ENCODE measurements around the gene SLC12A3. TPM values are rescaled to one million over a fixed set of nuclear protein-coding genes. Genes with fewer than 3 reads are reported as not detected.
A peak's percentile ranks its signal among the peaks of the same experiment; 100 is the strongest.

SLC12A3 gene
- total RNA-seq, 1 donor from 2014 or later, result 5.0 TPM

GRCh38 chr16:56915336-56916119 lies 50.5 kb downstream of the SLC12A3 start:
- no peak for TF ChIP-seq CTCF (IDR thresholded peaks at IDR 0.05)
- Mint-ChIP-seq H3K36me3 (ENCODE audit: low read depth) (no peaks in the 10 kb centered on the region), H3K27me3 (no peaks in the 10 kb centered on the region), H3K9me3 (peaks cover 3% of the 10 kb centered on the region), H3K4me3 (no peak overlapping the region), H3K4me1 (peaks cover 99% of the 10 kb centered on the region), H3K27ac (peak overlapping the region; percentile 96)
- ATAC-seq (ENCODE audit: low read depth), result no peak
- ChIA-PET POLR2A (interaction anchor here (20.0 kb wide), 1 partner anchor 22 kb away, joined by 795 read pairs; the partner anchor contains the start of gene HERPUD1), CTCF (interaction anchor here (1.1 to 1.6 kb wide), 2 partner anchors 47 to 49 kb away, joined by 3 read pairs; no protein-coding TSS in a partner anchor)
- intact Hi-C loops (cut with micrococcal nuclease), result loop anchor here (2.0 kb wide), 1 partner anchor 45 kb away; no protein-coding TSS in a partner anchor
- DNase-seq, result no peak

- POLR2A ChIA-PET, result interaction anchor here (0.5 to 20.0 kb wide), 6 partner anchors 21 to 125 kb away, joined by 3 to 795 read pairs (median 4); partner anchors contain the start of gene HERPUD1
- no peaks in the 10 kb centered on the region for H3K27me3 Mint-ChIP-seq
- H3K36me3 Mint-ChIP-seq (ENCODE audit: low read depth), result no peaks in the 10 kb centered on the region
- peaks cover 95% of the 10 kb centered on the region for H3K4me1 Mint-ChIP-seq
- DNase-seq (peak; percentile 43), ATAC-seq (ENCODE audit: low read depth) (peak; percentile 56)
- peak overlapping the region; percentile 96 for H3K27ac Mint-ChIP-seq
- intact Hi-C loops (cut with micrococcal nuclease), result loop anchor here (1.0 to 2.0 kb wide), 3 partner anchors 15 to 46 kb away; no protein-coding TSS in a partner anchor
- CTCF ChIA-PET, result interaction anchor here (0.6 to 1.2 kb wide), 3 partner anchors 14 to 35 kb away, joined by 3 to 4 read pairs (median 4); no protein-coding TSS in a partner anchor
- H3K9me3 Mint-ChIP-seq, result peaks cover 3% of the 10 kb centered on the region
- TF ChIP-seq CTCF (IDR thresholded peaks at IDR 0.05), result no peak
- H3K4me3 Mint-ChIP-seq, result peak overlapping the region; percentile 72
These were observed 51.8 kb downstream of the SLC12A3 start for GRCh38 chr16:56916571-56917403.

DNA sequence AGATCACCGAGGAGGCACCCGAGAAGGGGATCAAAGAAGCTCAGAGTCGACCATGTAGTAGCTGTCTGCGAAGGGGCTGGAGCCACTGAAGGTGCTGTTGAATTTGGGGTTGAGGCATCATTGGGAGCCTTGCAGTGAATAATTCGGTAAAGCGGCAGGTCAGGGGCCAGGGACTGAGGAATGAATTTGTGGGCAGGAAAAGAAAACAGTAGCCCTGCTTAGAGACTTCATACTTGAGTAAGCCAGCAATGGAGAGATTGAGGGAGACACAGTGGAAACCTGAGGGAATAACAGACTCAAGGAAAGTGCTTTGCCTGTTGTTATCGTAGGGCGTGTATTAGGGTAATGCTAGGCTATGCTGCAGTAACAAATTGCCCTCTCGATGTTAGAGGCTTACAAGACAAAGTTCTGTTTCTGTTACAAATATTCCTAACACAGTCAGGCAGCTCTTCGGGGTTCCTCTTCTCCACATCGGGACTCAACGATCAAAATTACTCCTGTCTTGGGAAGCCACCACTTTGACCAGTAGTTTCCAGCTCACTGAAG lies 53.5 kb downstream of the SLC12A3 start:
- peaks cover 80% of the 10 kb centered on the region for H3K4me1 Mint-ChIP-seq
- no peak for TF ChIP-seq CTCF (IDR thresholded peaks at IDR 0.05)
- DNase-seq (no peak), ATAC-seq (ENCODE audit: low read depth) (no peak)
- POLR2A ChIA-PET, result interaction anchor here (0.5 to 20.0 kb wide), 9 partner anchors 11 to 62 kb away, joined by 3 to 795 read pairs (median 5); partner anchors contain the start of gene HERPUD1
- peak overlapping the region; percentile 61 for H3K4me3 Mint-ChIP-seq
- H3K27me3 Mint-ChIP-seq, result no peaks in the 10 kb centered on the region
- peak overlapping the region; percentile 96 for H3K27ac Mint-ChIP-seq
- H3K36me3 Mint-ChIP-seq (ENCODE audit: low read depth), result no peaks in the 10 kb centered on the region
- CTCF ChIA-PET, result interaction anchor here (1.0 to 2.4 kb wide), 4 partner anchors 13 to 72 kb away, joined by 3 to 13 read pairs (median 3); partner anchors contain the start of gene HERPUD1
- peaks cover 3% of the 10 kb centered on the region for H3K9me3 Mint-ChIP-seq
- intact Hi-C loops (cut with micrococcal nuclease), result no loop called here

GRCh38 chr16:56919099-56919800 lies 54.2 kb downstream of the SLC12A3 start:
- no peaks in the 10 kb centered on the region for H3K27me3 Mint-ChIP-seq
- ChIA-PET CTCF (interaction anchor here (1.0 to 2.4 kb wide), 4 partner anchors 12 to 73 kb away, joined by 3 to 13 read pairs (median 5); partner anchors contain the start of gene HERPUD1), POLR2A (interaction anchor here (0.5 to 20.0 kb wide), 7 partner anchors 8 to 625 kb away, joined by 3 to 795 read pairs (median 6); partner anchors contain the start of gene HERPUD1)
- peaks cover 3% of the 10 kb centered on the region for H3K9me3 Mint-ChIP-seq
- H3K36me3 Mint-ChIP-seq (ENCODE audit: low read depth), result no peaks in the 10 kb centered on the region
- DNase-seq, result no peak
- no peak for TF ChIP-seq CTCF (IDR thresholded peaks at IDR 0.05)
- peak; percentile 16 for ATAC-seq (ENCODE audit: low read depth)
- peak overlapping the region; percentile 96 for H3K27ac Mint-ChIP-seq
- intact Hi-C loops (cut with micrococcal nuclease), result no loop called here
- H3K4me1 Mint-ChIP-seq, result peaks cover 77% of the 10 kb centered on the region
- H3K4me3 Mint-ChIP-seq, result peak overlapping the region; percentile 61

Measured in activated B cell treated with CpG ODN at 0.5 μM for 24 hours (primary cell).